Measurements from ENCODE around the gene ARIH2. TPM values are rescaled to one million over a fixed set of nuclear protein-coding genes. Genes with fewer than 3 reads are reported as not detected.
A peak's percentile ranks its signal among the peaks of the same experiment; 100 is the strongest.

Gene ARIH2
- total and polyA plus RNA-seq, 7 donors = 59.5 to 163 (median 110) TPM

- Histone ChIP-seq H3K36me3 (ENCODE audit: insufficient read depth in 1 of 2, low read depth in 1 of 2) (peaks cover 8 to 88% of the 10 kb centered on the region in 2 donors), H3K9me3 (no peaks in the 10 kb centered on the region), H3K4me3 (no peak overlapping the region), H3K27me3 (ENCODE audit: insufficient read depth in 3 of 3, low read length in 2 of 3) (no peaks in the 10 kb centered on the region), H3K4me1 (no peaks in the 10 kb centered on the region), H3K27ac (no peak overlapping the region)
- intact Hi-C loops (cut with DNase I) = no loop called here
- ATAC-seq (no peak), DNase-seq (no peak)
- WGBS, 3 donors = 89 to 97% (median 95%) methylated on average over 4 of the region's 4 CpGs
- TF ChIP-seq CTCF (IDR thresholded peaks at IDR 0.05) = no peak
These were observed 64.5 kb downstream of the ARIH2 start for GRCh38 chr3:48983096-48983495.

- no peak overlapping the region for H3K4me3 ChIP-seq
- TF ChIP-seq CTCF (IDR thresholded peaks at IDR 0.05) = no peak
- H3K27ac ChIP-seq = no peak overlapping the region
- H3K4me1 ChIP-seq = peaks cover 4% of the 10 kb centered on the region
- intact Hi-C loops (cut with DNase I) = loop anchor here in 1 of 2 donors (5.0 kb wide), 1 partner anchor 108 kb away; the partner anchor contains the start of gene QRICH1
- no peaks in the 10 kb centered on the region for H3K9me3 ChIP-seq
- H3K27me3 ChIP-seq (ENCODE audit: insufficient read depth in 3 of 3, low read length in 2 of 3) = no peaks in the 10 kb centered on the region
- ATAC-seq = no peak
- DNase-seq = no peak
- peaks cover 5 to 74% of the 10 kb centered on the region in 2 donors for H3K36me3 ChIP-seq (ENCODE audit: insufficient read depth in 1 of 2, low read depth in 1 of 2)
These were observed 66.0 kb downstream of the ARIH2 start for GRCh38 chr3:48984663-48985062.

DNA sequence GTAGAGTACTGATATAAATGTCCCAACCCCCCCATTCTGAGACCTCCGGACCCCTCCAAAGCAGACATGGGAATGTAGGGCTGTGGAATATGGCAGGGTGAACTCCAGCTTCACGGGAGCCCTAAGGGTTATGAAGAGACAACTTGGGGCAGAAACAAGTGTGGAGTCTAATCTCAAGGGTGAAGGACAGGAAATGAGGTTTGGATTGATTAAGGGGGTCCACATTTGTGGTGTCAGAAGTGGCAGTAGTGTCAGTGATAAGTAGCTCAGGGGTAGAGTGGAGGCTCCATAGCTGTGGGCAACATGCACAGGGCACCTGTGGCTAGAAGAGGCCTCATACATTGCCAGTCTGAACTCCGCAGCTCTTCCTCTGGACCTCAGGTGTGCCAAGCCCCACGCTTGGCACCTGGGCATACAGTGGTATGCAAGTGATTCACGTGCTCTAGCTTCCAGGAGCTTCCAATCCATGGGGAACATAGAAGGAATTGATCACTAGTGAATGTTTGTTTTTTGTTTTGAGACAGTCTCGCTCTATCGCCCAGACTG, 67.3 kb downstream of the ARIH2 start:
- 84 to 93% (median 88%) methylated on average over 7 of the region's 7 CpGs for WGBS, 3 donors
- ATAC-seq (no peak), DNase-seq (no peak)
- H3K27ac ChIP-seq = no peak overlapping the region
- H3K27me3 ChIP-seq (ENCODE audit: insufficient read depth in 3 of 3, low read length in 2 of 3) = no peaks in the 10 kb centered on the region
- peaks cover 0 to 62% of the 10 kb centered on the region in 2 donors for H3K36me3 ChIP-seq (ENCODE audit: insufficient read depth in 1 of 2, low read depth in 1 of 2)
- intact Hi-C loops (cut with DNase I) = loop anchor here in 1 of 2 donors (5.0 kb wide), 1 partner anchor 106 kb away; the partner anchor contains the start of gene QRICH1
- peaks cover 6% of the 10 kb centered on the region for H3K4me1 ChIP-seq
- no peak for TF ChIP-seq CTCF (IDR thresholded peaks at IDR 0.05)
- no peaks in the 10 kb centered on the region for H3K9me3 ChIP-seq
- H3K4me3 ChIP-seq = no peak overlapping the region

DNA sequence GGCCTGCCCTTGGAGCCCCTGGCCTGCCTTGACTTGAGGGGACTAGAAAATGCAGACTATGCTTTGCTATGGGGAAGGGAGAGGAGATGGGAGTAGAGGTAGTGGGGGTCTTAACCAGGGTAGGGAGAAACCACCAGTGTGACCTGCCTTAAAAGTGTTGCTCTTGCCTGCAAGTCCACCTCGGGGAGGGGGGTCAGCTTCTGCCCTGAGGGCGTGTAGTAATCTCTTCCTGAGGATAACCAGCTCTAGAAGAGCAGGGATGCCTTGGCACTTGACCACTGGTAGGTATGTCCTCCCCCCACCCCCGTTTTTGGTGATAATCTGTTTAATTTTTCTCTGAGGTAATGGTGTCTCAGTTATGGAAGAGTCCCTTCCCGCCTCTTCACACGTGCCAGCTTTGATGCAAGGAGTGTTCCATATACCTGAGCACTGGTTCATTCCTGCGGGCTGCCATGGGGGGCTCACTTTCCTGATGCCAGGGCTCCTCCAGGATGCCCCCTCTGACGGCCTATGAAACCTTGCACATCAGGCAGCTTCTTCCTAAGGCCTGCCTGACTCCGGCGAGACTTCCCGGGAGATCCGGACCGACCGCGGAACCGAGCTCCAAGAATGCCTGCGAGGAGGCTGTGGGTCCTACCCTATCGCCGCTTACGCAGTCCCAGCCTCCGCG, 70.6 kb downstream of the ARIH2 start:
- no peaks in the 10 kb centered on the region for H3K9me3 ChIP-seq
- WGBS, 3 donors = 7 to 10% (median 8%) methylated on average over 21 of the region's 21 CpGs
- no peak for TF ChIP-seq CTCF (IDR thresholded peaks at IDR 0.05)
- intact Hi-C loops (cut with DNase I) = loop anchor here in 1 of 2 donors (5.0 kb wide), 1 partner anchor 103 kb away; the partner anchor contains the start of gene QRICH1
- H3K27me3 ChIP-seq (ENCODE audit: insufficient read depth in 3 of 3, low read length in 2 of 3) = no peaks in the 10 kb centered on the region
- H3K4me3 ChIP-seq = peak overlapping the region; percentile 94
- H3K36me3 ChIP-seq (ENCODE audit: insufficient read depth in 1 of 2, low read depth in 1 of 2) = peaks cover 0 to 28% of the 10 kb centered on the region in 2 donors
- peaks cover 25% of the 10 kb centered on the region for H3K4me1 ChIP-seq
- DNase-seq = no peak
- peak overlapping the region; percentile 78 for H3K27ac ChIP-seq
- ATAC-seq = no peak
